Measurements from ENCODE around the gene KDM2B.

KDM2B gene

DNA sequence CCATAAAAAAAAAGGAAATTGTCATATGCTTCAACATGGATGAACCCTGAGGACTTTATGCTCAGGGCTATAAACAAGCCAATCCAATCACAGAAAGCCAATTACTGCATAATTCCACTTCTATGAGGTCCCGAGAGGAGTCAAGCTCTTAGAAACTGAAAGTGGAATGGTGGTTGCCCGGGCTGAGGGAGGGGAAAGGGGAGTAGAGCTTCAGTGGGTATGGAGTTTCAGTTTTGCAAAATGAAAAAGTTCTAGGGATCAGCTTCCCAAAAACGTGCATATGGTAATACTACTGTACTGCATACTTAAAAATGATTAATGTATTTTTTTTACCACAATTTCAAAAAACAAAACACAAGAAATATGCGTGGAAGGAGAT, 128.9 kb downstream of the KDM2B start:
- H3K4me3 ChIP-seq (ENCODE audit: low read depth, low read length), result no peak overlapping the region
- no peak for DNase-seq (ENCODE audit: low read depth)
- TF ChIP-seq MYC (IDR thresholded peaks at IDR 0.05; ENCODE audit: low read depth, low read length) (no peak), POLR2A (IDR thresholded peaks at IDR 0.05; ENCODE audit: extremely low read depth, insufficient read length) (no peak)
- TF ChIP-seq, protein P1, sequence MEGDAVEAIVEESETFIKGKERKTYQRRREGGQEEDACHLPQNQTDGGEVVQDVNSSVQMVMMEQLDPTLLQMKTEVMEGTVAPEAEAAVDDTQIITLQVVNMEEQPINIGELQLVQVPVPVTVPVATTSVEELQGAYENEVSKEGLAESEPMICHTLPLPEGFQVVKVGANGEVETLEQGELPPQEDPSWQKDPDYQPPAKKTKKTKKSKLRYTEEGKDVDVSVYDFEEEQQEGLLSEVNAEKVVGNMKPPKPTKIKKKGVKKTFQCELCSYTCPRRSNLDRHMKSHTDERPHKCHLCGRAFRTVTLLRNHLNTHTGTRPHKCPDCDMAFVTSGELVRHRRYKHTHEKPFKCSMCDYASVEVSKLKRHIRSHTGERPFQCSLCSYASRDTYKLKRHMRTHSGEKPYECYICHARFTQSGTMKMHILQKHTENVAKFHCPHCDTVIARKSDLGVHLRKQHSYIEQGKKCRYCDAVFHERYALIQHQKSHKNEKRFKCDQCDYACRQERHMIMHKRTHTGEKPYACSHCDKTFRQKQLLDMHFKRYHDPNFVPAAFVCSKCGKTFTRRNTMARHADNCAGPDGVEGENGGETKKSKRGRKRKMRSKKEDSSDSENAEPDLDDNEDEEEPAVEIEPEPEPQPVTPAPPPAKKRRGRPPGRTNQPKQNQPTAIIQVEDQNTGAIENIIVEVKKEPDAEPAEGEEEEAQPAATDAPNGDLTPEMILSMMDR (IDR thresholded peaks at IDR 0.05; ENCODE audit: low read depth, low read length), result no peak
- TF ChIP-seq, protein P2, sequence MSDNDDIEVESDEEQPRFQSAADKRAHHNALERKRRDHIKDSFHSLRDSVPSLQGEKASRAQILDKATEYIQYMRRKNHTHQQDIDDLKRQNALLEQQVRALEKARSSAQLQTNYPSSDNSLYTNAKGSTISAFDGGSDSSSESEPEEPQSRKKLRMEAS (IDR thresholded peaks at IDR 0.05; ENCODE audit: low read depth, low read length), result no peak

DNA sequence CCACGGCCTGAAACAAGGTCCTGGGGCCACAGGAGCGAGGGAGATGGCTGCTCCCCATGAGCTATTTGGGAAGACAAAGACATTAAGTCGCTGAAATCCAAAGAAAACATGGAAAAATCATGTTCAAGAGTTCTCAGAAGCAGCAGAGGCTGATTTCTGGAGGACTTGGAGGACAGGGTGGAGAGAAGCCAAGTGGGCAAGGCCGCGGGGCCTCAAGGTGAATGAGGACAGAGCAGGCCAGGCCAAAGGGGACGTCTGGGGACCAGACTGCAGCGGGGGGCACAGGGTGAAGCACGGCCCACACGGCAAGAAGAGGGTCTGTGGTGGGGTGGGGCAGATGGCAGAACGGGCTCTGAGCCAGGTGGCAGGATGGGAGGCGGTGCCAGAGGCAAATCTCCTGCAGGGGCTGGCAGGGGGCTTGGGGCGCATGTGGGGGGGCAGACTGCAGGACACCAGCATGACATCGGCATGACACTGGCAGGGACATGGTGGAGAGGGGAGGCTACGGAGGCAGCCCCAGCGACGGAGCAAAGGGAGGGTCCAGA, 132.0 kb downstream of the KDM2B start:
- TF ChIP-seq, protein P2 (IDR thresholded peaks at IDR 0.05; ENCODE audit: low read depth, low read length), result no peak
- TF ChIP-seq, protein P1 (IDR thresholded peaks at IDR 0.05; ENCODE audit: low read depth, low read length), result no peak
- no peak for TF ChIP-seq POLR2A (IDR thresholded peaks at IDR 0.05; ENCODE audit: extremely low read depth, insufficient read length)
- TF ChIP-seq MYC (IDR thresholded peaks at IDR 0.05; ENCODE audit: low read depth, low read length), result no peak
- no peak overlapping the region for H3K4me3 ChIP-seq (ENCODE audit: low read depth, low read length)
- no peak for DNase-seq (ENCODE audit: low read depth)

DNA sequence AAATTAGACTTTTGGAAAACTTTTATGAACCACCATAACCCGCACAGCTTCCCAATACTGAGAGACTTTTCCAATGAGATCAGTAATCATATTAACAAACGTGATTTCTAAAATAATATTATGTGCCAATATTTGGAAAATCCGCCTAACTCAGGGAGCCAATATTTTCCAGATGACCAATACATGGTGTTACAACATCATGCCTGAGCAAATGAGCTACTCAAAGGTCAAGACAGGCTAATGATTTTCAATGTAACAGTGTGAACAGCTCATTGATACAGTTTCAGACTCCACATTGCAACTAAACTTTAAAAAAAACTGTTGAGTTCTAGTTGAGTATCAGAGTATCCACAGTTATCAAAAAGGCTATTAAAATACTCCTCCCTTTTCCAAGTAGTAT, 134.1 kb downstream of the KDM2B start:
- TF ChIP-seq POLR2A (IDR thresholded peaks at IDR 0.05; ENCODE audit: extremely low read depth, insufficient read length) (no peak), MYC (IDR thresholded peaks at IDR 0.05; ENCODE audit: low read depth, low read length) (no peak)
- TF ChIP-seq, protein P2 (IDR thresholded peaks at IDR 0.05; ENCODE audit: low read depth, low read length), result no peak
- TF ChIP-seq, protein P1 (IDR thresholded peaks at IDR 0.05; ENCODE audit: low read depth, low read length), result no peak
- no peak for DNase-seq (ENCODE audit: low read depth)
- no peak overlapping the region for H3K4me3 ChIP-seq (ENCODE audit: low read depth, low read length)

DNA sequence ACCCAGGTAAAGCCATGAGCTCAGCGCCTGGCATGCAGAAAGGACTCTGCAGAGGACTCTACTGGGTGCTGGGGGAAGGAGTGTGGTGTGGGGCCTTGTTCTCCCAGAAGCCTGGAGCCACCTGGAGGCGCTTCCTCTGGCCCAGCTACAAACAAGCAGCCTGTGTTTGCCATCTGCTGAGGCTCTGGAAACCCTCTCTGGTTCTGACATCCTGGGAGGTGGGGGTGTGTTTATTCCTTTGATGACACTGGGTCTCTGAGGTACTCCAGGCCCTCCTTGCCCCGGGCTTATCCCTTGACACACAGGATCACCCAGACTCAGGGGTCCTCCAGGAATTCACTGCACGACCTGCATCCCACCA, 136.0 kb downstream of the KDM2B start:
- TF ChIP-seq, protein P2 (IDR thresholded peaks at IDR 0.05; ENCODE audit: low read depth, low read length), result no peak
- no peak for TF ChIP-seq POLR2A (IDR thresholded peaks at IDR 0.05; ENCODE audit: extremely low read depth, insufficient read length)
- TF ChIP-seq, protein P1 (IDR thresholded peaks at IDR 0.05; ENCODE audit: low read depth, low read length), result no peak
- TF ChIP-seq MYC (IDR thresholded peaks at IDR 0.05; ENCODE audit: low read depth, low read length), result no peak
- DNase-seq (ENCODE audit: low read depth), result no peak
- no peak overlapping the region for H3K4me3 ChIP-seq (ENCODE audit: low read depth, low read length)

DNA sequence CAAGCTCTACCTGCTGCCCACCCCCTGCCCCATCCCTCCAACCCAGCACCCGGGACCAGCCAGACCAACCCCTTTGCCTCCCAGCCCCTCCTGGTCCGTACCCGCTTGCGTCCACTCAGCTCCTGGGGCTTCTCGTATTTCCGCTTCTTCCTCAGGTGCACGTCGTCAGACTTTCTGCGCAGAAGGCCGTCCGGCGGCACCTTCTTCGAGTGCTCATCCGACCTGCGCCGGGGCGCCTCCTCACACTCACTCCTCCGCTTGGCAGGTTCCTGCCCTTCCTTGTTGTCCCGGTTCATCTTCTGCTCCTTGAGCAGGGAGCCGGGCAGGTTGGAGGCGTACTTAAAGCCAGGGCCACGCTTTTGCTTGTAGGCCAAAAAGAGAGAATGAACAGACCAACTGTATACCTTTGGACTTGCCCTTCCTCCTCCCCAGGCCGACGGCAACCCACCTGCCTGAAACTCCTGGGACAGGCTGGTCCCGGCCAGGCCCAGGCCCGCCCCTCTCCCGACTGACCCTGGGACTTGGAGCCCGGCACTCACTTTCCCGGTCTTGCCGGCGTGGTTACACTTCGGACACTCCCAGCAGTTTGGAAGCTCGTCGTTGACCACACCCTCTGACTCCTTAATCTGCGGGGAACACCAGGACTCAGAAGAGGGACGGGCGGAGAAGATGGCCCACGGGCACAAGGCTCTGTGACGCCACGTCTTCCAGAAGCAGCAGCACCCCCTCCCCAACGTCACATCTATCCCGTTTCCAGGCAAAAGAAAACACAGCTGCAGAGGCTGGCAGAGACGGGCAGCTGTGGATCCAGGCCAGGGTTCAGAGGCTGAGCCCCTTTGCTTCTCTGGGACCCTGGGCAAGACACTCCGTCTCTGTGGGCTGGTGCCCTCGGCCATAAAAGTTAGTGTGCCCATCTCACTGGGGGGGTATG, 136.6 kb downstream of the KDM2B start:
- DNase-seq (ENCODE audit: low read depth), result no peak
- TF ChIP-seq POLR2A (IDR thresholded peaks at IDR 0.05; ENCODE audit: extremely low read depth, insufficient read length) (no peak), MYC (IDR thresholded peaks at IDR 0.05; ENCODE audit: low read depth, low read length) (no peak)
- TF ChIP-seq, protein P2 (IDR thresholded peaks at IDR 0.05; ENCODE audit: low read depth, low read length), result no peak
- TF ChIP-seq, protein P1 (IDR thresholded peaks at IDR 0.05; ENCODE audit: low read depth, low read length), result no peak
- no peak overlapping the region for H3K4me3 ChIP-seq (ENCODE audit: low read depth, low read length)

Measured in NB4 (cell line).